ENCODE results near the gene CRYBG1. TPM values are rescaled to one million over a fixed set of nuclear protein-coding genes. Genes with fewer than 3 reads are reported as not detected.

Gene CRYBG1
- total and polyA plus RNA-seq, 2 of the 13 experiments (the other 11 are each of a cell fraction or from before 2014, with no cell fraction given), result 10.1 to 21.9 TPM

GRCh38 chr6:106510090-106510970 lies 149.8 kb downstream of the CRYBG1 start (continued):
- TF ChIP-seq, protein P1, sequence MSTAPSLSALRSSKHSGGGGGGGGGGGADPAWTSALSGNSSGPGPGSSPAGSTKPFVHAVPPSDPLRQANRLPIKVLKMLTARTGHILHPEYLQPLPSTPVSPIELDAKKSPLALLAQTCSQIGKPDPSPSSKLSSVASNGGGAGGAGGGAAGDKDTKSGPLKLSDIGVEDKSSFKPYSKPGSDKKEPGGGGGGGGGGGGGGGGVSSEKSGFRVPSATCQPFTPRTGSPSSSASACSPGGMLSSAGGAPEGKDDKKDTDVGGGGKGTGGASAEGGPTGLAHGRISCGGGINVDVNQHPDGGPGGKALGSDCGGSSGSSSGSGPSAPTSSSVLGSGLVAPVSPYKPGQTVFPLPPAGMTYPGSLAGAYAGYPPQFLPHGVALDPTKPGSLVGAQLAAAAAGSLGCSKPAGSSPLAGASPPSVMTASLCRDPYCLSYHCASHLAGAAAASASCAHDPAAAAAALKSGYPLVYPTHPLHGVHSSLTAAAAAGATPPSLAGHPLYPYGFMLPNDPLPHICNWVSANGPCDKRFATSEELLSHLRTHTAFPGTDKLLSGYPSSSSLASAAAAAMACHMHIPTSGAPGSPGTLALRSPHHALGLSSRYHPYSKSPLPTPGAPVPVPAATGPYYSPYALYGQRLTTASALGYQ (CRISPR knock-in tag; IDR thresholded peaks at IDR 0.05), result no peak
- no peak for TF ChIP-seq GTF3A (CRISPR knock-in tag; conservative IDR thresholded peaks at IDR 0.05)
- TF ChIP-seq, protein P2, sequence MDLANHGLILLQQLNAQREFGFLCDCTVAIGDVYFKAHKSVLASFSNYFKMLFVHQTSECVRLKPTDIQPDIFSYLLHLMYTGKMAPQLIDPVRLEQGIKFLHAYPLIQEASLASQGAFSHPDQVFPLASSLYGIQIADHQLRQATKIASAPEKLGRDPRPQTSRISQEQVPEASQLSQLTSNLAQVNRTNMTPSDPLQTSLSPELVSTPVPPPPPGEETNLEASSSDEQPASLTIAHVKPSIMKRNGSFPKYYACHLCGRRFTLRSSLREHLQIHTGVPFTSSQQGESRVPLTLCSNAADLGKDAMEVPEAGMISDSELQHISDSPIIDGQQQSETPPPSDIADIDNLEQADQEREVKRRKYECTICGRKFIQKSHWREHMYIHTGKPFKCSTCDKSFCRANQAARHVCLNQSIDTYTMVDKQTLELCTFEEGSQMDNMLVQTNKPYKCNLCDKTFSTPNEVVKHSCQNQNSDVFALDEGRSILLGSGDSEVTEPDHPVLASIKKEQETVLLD (CRISPR knock-in tag; IDR thresholded peaks at IDR 0.05; ENCODE audit: low read depth), result no peak
- TF ChIP-seq KDM3A (CRISPR knock-in tag; IDR thresholded peaks at IDR 0.05; ENCODE audit: low read depth), result no peak
- no peak for TF ChIP-seq NFATC3 (CRISPR knock-in tag; IDR thresholded peaks at IDR 0.05)
- TF ChIP-seq ZBTB7A (CRISPR knock-in tag; IDR thresholded peaks at IDR 0.05), result no peak
- no peak for TF ChIP-seq CREB1 (IDR thresholded peaks at IDR 0.05)
- TF ChIP-seq CREB1 (CRISPR knock-in tag; IDR thresholded peaks at IDR 0.05), result no peak
- TF ChIP-seq, protein P3, sequence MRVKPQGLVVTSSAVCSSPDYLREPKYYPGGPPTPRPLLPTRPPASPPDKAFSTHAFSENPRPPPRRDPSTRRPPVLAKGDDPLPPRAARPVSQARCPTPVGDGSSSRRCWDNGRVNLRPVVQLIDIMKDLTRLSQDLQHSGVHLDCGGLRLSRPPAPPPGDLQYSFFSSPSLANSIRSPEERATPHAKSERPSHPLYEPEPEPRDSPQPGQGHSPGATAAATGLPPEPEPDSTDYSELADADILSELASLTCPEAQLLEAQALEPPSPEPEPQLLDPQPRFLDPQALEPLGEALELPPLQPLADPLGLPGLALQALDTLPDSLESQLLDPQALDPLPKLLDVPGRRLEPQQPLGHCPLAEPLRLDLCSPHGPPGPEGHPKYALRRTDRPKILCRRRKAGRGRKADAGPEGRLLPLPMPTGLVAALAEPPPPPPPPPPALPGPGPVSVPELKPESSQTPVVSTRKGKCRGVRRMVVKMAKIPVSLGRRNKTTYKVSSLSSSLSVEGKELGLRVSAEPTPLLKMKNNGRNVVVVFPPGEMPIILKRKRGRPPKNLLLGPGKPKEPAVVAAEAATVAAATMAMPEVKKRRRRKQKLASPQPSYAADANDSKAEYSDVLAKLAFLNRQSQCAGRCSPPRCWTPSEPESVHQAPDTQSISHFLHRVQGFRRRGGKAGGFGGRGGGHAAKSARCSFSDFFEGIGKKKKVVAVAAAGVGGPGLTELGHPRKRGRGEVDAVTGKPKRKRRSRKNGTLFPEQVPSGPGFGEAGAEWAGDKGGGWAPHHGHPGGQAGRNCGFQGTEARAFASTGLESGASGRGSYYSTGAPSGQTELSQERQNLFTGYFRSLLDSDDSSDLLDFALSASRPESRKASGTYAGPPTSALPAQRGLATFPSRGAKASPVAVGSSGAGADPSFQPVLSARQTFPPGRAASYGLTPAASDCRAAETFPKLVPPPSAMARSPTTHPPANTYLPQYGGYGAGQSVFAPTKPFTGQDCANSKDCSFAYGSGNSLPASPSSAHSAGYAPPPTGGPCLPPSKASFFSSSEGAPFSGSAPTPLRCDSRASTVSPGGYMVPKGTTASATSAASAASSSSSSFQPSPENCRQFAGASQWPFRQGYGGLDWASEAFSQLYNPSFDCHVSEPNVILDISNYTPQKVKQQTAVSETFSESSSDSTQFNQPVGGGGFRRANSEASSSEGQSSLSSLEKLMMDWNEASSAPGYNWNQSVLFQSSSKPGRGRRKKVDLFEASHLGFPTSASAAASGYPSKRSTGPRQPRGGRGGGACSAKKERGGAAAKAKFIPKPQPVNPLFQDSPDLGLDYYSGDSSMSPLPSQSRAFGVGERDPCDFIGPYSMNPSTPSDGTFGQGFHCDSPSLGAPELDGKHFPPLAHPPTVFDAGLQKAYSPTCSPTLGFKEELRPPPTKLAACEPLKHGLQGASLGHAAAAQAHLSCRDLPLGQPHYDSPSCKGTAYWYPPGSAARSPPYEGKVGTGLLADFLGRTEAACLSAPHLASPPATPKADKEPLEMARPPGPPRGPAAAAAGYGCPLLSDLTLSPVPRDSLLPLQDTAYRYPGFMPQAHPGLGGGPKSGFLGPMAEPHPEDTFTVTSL (CRISPR knock-in tag; IDR thresholded peaks at IDR 0.05; ENCODE audit: borderline replicate concordance), result no peak
- TF ChIP-seq, protein P4, sequence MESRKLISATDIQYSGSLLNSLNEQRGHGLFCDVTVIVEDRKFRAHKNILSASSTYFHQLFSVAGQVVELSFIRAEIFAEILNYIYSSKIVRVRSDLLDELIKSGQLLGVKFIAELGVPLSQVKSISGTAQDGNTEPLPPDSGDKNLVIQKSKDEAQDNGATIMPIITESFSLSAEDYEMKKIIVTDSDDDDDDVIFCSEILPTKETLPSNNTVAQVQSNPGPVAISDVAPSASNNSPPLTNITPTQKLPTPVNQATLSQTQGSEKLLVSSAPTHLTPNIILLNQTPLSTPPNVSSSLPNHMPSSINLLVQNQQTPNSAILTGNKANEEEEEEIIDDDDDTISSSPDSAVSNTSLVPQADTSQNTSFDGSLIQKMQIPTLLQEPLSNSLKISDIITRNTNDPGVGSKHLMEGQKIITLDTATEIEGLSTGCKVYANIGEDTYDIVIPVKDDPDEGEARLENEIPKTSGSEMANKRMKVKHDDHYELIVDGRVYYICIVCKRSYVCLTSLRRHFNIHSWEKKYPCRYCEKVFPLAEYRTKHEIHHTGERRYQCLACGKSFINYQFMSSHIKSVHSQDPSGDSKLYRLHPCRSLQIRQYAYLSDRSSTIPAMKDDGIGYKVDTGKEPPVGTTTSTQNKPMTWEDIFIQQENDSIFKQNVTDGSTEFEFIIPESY (CRISPR knock-in tag; IDR thresholded peaks at IDR 0.05), result no peak
- TF ChIP-seq EZH2 (conservative IDR thresholded peaks at IDR 0.05; ENCODE audit: low read depth, low read length), result no peak
- no peak for TF ChIP-seq CENPX (CRISPR knock-in tag; IDR thresholded peaks at IDR 0.05)
- TF ChIP-seq ZNF670 (CRISPR knock-in tag; IDR thresholded peaks at IDR 0.05; ENCODE audit: borderline replicate concordance), result no peak
- TF ChIP-seq, protein P5, sequence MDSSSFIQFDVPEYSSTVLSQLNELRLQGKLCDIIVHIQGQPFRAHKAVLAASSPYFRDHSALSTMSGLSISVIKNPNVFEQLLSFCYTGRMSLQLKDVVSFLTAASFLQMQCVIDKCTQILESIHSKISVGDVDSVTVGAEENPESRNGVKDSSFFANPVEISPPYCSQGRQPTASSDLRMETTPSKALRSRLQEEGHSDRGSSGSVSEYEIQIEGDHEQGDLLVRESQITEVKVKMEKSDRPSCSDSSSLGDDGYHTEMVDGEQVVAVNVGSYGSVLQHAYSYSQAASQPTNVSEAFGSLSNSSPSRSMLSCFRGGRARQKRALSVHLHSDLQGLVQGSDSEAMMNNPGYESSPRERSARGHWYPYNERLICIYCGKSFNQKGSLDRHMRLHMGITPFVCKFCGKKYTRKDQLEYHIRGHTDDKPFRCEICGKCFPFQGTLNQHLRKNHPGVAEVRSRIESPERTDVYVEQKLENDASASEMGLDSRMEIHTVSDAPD (CRISPR knock-in tag; IDR thresholded peaks at IDR 0.05), result no peak
- TF ChIP-seq ZEB1 (IDR thresholded peaks at IDR 0.05; ENCODE audit: insufficient replicate concordance, low read depth), result peak; percentile 75
- TF ChIP-seq ZSCAN31 (CRISPR knock-in tag; IDR thresholded peaks at IDR 0.05; ENCODE audit: low read depth), result no peak
